ENCODE results near the gene MARCHF2. TPM values are rescaled to one million over a fixed set of nuclear protein-coding genes. Genes with fewer than 3 reads are reported as not detected.

MARCHF2 gene
- total RNA-seq, 2 experiments from 2014 or later = 20.0 to 22.2 TPM

DNA sequence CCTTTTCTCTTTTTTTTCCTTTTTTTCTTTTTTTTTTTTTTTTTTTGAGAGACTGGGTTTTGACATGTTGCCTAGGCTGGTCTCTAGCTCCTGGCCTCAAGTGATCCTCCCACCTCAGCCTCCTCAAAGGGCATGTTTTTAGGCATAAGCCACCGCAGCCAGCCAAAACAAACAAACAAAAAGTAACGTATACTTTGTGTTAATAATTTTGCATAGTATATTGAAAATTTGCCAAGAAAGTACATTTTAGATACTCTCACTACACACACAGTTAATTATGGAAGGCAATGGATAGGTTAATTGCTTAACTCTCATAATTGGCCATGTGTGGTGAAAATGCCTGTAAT lies 24.5 kb upstream of the MARCHF2 start:
- Histone ChIP-seq H3K4me3 (ENCODE audit: low read length) (no peak overlapping the region), H3K27ac (ENCODE audit: low read depth in 1 of 2, low read length in 2 of 2) (no peak overlapping the region), H3K36me3 (ENCODE audit: insufficient read depth, low read length) (no peaks in the 10 kb centered on the region), H3K9me3 (ENCODE audit: control insufficient read depth in 1 of 2, insufficient read depth in 1 of 2, low read length in 2 of 2) (no peaks in the 10 kb centered on the region), H3K27me3 (ENCODE audit: control insufficient read depth in 1 of 2, insufficient read depth in 2 of 2, low read length in 2 of 2) (no peaks in the 10 kb centered on the region), H3K4me1 (ENCODE audit: insufficient read depth, low read length) (peaks cover 24% of the 10 kb centered on the region)
- no peaks in the 10 kb centered on the region for H3K27me3 Mint-ChIP-seq
- ATAC-seq (ENCODE audit: poor library complexity) (no peak), DNase-seq (no peak)
- peaks cover 4% of the 10 kb centered on the region for H3K36me3 Mint-ChIP-seq (ENCODE audit: low read depth)
- H3K27ac Mint-ChIP-seq = no peak overlapping the region
- TF ChIP-seq, protein P1, sequence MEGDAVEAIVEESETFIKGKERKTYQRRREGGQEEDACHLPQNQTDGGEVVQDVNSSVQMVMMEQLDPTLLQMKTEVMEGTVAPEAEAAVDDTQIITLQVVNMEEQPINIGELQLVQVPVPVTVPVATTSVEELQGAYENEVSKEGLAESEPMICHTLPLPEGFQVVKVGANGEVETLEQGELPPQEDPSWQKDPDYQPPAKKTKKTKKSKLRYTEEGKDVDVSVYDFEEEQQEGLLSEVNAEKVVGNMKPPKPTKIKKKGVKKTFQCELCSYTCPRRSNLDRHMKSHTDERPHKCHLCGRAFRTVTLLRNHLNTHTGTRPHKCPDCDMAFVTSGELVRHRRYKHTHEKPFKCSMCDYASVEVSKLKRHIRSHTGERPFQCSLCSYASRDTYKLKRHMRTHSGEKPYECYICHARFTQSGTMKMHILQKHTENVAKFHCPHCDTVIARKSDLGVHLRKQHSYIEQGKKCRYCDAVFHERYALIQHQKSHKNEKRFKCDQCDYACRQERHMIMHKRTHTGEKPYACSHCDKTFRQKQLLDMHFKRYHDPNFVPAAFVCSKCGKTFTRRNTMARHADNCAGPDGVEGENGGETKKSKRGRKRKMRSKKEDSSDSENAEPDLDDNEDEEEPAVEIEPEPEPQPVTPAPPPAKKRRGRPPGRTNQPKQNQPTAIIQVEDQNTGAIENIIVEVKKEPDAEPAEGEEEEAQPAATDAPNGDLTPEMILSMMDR (IDR thresholded peaks at IDR 0.05) = no peak
- CTCF ChIA-PET = interaction anchor here (0.7 kb wide), 1 partner anchor 25 kb away, joined by 3 read pairs; the partner anchor contains the start of gene MARCHF2
- H3K4me3 Mint-ChIP-seq = peak overlapping the region; percentile 20
- no peaks in the 10 kb centered on the region for H3K9me3 Mint-ChIP-seq
- peaks cover 28% of the 10 kb centered on the region for H3K4me1 Mint-ChIP-seq (ENCODE audit: low read depth)
- intact Hi-C loops (cut with DNase I, micrococcal nuclease) = loop anchor here in 1 of 2 experiments (5.0 kb wide), 1 partner anchor 181 kb away; the partner anchor contains the start of gene CERS4
- POLR2A ChIA-PET = no interaction called here

DNA sequence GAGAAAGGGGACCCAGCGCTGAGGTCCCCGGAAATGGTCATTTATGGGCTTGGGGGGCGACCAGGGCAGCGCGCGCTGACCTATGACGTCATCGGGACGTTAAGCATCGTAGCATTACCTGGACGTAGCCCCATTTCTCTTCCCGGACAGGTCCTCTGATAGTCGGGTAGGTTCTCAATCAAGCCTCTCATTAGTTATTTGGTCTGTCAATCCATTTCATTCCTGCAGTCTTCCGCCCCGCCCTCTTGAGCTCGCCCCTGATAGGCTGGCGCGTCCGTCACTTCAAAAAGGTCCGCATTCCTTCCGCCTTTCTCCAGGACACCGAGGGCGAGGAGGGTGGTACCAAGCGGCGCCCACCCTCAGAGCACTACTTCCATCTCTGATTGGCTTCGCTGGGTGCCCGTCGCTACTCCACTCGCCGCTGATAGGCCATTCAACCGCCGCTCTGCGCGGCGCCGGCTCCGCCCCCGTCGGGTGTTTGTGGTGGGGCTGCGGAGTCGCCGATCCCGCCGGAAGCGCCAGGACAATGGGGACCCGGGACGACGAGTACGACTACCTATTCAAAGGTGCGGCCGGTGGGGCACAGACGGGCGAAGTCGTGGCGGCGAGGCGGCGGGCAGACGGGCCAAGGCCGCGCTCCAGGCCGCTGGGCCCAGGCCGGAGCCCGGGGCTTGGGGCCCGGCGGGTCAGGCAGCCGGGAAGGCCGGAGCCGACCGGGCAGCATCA lies 23.1 kb upstream of the MARCHF2 start, which contains the start of gene RAB11B:
Gene RAB11B (plus strand): TSS at position 470 of the 726 bp plus-strand sequence. CDS start 57 bp downstream, at position 527.
- TF ChIP-seq, protein P1 (IDR thresholded peaks at IDR 0.05) = no peak
- peak; percentile 89 for ATAC-seq (ENCODE audit: poor library complexity)
- peak; percentile 93 to 100 (median 97) for DNase-seq
- Mint-ChIP-seq H3K36me3 (ENCODE audit: low read depth) (peaks cover 8% of the 10 kb centered on the region), H3K27me3 (no peaks in the 10 kb centered on the region), H3K27ac (peak within 1 kb of the TSS; percentile 86), H3K4me3 (peak within 1 kb of the TSS; percentile 95), H3K4me1 (ENCODE audit: low read depth) (peaks cover 28% of the 10 kb centered on the region), H3K9me3 (no peaks in the 10 kb centered on the region)
- Histone ChIP-seq H3K4me3 (ENCODE audit: low read length) (peak within 1 kb of the TSS; percentile 82), H3K27ac (ENCODE audit: low read depth in 1 of 2, low read length in 2 of 2) (peak within 1 kb of the TSS; percentile 91 to 92), H3K27me3 (ENCODE audit: control insufficient read depth in 1 of 2, insufficient read depth in 2 of 2, low read length in 2 of 2) (no peaks in the 10 kb centered on the region), H3K4me1 (ENCODE audit: insufficient read depth, low read length) (peaks cover 27% of the 10 kb centered on the region), H3K9me3 (ENCODE audit: control insufficient read depth in 1 of 2, insufficient read depth in 1 of 2, low read length in 2 of 2) (no peaks in the 10 kb centered on the region), H3K36me3 (ENCODE audit: insufficient read depth, low read length) (no peaks in the 10 kb centered on the region)
- ChIA-PET CTCF (interaction anchor here (1.4 kb wide), 1 partner anchor 36 kb away, joined by 6 read pairs; no protein-coding TSS in a partner anchor), POLR2A (interaction anchor here (0.7 to 2.1 kb wide), 10 partner anchors 23 to 526 kb away, joined by 3 to 26 read pairs (median 4); partner anchors contain the start of genes HNRNPM, KANK3, MARCHF2 and NDUFA7)
- intact Hi-C loops (cut with DNase I, micrococcal nuclease) = loop anchor here (1.0 to 10.0 kb wide), 6 partner anchors 23 to 445 kb away; partner anchors contain the start of genes MARCHF2 (in 2 of the 2), NDUFA7 (in 2 of the 2), RPS28 (in 2 of the 2) and CERS4 (in 1 of the 2)

DNA sequence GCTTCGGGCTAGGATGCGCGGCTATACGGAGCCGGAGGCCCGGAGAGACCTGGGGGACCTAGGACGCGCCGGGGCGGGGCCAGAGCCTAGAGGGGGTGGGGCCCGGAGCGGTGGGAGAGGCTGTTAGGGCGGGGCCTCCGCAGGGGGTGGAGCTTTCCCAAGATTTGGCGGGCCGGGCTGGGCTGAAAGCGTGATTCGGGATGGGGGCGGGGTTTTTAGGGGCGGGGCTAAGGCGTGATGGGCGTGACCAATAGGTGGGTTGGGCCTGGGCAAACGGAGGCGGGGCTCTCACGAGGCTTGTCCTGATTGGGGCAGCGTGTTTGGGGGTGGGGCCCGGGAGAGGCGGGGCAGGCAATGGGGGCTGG lies 22.5 kb upstream of the MARCHF2 start:
- no peaks in the 10 kb centered on the region for H3K9me3 ChIP-seq (ENCODE audit: control insufficient read depth in 1 of 2, insufficient read depth in 1 of 2, low read length in 2 of 2)
- POLR2A ChIA-PET = interaction anchor here (1.0 to 2.1 kb wide), 7 partner anchors 23 to 181 kb away, joined by 3 to 26 read pairs (median 4); partner anchors contain the start of genes KANK3, MARCHF2, NDUFA7 and RPS28
- Mint-ChIP-seq H3K9me3 (no peaks in the 10 kb centered on the region), H3K36me3 (ENCODE audit: low read depth) (peaks cover 13% of the 10 kb centered on the region), H3K4me3 (peak overlapping the region; percentile 84), H3K4me1 (ENCODE audit: low read depth) (peaks cover 28% of the 10 kb centered on the region), H3K27me3 (no peaks in the 10 kb centered on the region), H3K27ac (peak overlapping the region; percentile 86)
- H3K27ac ChIP-seq (ENCODE audit: low read depth in 1 of 2, low read length in 2 of 2) = peak overlapping the region; percentile 91 to 92
- CTCF ChIA-PET = interaction anchor here (1.4 kb wide), 1 partner anchor 37 kb away, joined by 6 read pairs; no protein-coding TSS in a partner anchor
- ATAC-seq (ENCODE audit: poor library complexity) (peak; percentile 67), DNase-seq (peak; percentile 82 to 93 (median 90))
- H3K4me1 ChIP-seq (ENCODE audit: insufficient read depth, low read length) = peaks cover 28% of the 10 kb centered on the region
- TF ChIP-seq, protein P1 (IDR thresholded peaks at IDR 0.05) = no peak
- no peaks in the 10 kb centered on the region for H3K27me3 ChIP-seq (ENCODE audit: control insufficient read depth in 1 of 2, insufficient read depth in 2 of 2, low read length in 2 of 2)
- H3K36me3 ChIP-seq (ENCODE audit: insufficient read depth, low read length) = no peaks in the 10 kb centered on the region
- peak overlapping the region; percentile 82 for H3K4me3 ChIP-seq (ENCODE audit: low read length)
- intact Hi-C loops (cut with DNase I, micrococcal nuclease) = loop anchor here (1.0 to 10.0 kb wide), 5 partner anchors 23 to 446 kb away; partner anchors contain the start of genes MARCHF2 (in 2 of the 2), NDUFA7 (in 2 of the 2), RPS28 (in 2 of the 2) and HNRNPM (in 1 of the 2)

Data from CD4-positive, alpha-beta T cell (primary cell).